Endometrium (tissue), 2 donors: ENCODE results near the gene ALPG.
"Not testable (repeated sequence)": the region's sequence is repeated elsewhere in the genome, so short reads cannot be mapped to it uniquely, and the experiment has no call there.

Experiments
- FAIRE-seq: peaks from 2 replicates; lab custom pipeline; 2012; peaks lifted over from hg19 to GRCh38; lab: Jason Lieb, UNC
- donor health status: control.
- donor health status: control.

Gene ALPG

DNA sequence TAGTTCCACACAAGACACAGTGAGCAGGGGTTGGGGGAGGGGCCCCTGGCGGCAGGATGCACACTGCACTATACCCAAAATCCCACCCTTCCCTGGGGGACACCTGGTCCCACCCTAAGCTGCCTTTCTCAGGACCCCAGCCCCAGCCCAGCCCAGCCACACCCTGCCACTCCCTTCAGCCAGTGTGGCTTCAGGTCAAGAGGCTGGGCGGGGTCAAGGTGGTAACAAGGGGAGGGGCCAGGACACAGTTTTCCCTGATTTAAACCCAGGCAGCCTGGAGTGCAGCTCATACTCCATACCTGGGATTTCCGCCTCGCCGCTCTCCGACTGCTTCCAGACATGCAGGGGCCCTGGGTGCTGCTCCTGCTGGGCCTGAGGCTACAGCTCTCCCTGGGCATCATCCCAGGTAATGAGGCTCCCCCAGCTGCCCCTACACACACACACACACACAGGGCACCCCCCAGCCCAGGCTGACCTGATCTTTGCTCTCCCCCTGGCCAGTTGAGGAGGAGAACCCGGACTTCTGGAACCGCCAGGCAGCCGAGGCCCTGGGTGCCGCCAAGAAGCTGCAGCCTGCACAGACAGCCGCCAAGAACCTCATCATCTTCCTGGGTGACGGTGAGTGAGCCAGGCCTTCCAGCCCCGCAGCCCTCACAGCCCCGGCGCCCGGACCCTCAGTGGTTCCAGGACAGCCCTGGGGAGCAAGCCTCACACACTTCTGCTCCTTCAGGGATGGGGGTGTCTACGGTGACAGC lies at the start of gene ALPG:
TSS of gene ALPG (plus strand) at position 289 of the 755 bp plus-strand sequence. CDS start at position 340, 51 bp downstream.
- no peak for FAIRE-seq

DNA sequence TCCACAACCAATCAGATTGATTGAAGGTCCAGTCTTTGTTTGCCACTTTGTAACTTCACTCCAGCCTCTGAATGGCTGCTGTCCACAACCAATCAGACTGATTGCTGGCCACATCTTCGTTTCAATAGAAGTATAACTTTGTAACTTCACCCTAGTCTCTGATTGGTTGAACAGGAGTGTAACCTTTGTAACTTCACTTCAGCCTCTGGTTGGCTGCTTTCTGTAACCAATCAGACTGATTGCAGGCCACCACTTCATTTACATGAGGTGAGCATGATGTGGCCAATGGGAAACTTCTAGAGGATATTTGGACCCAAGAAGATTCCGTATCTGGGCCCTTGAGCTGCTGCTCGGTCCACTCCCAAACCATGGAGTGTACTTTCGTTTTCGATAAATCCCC lies 45.0 kb upstream of the ALPG start:
- FAIRE-seq, result no peak

DNA sequence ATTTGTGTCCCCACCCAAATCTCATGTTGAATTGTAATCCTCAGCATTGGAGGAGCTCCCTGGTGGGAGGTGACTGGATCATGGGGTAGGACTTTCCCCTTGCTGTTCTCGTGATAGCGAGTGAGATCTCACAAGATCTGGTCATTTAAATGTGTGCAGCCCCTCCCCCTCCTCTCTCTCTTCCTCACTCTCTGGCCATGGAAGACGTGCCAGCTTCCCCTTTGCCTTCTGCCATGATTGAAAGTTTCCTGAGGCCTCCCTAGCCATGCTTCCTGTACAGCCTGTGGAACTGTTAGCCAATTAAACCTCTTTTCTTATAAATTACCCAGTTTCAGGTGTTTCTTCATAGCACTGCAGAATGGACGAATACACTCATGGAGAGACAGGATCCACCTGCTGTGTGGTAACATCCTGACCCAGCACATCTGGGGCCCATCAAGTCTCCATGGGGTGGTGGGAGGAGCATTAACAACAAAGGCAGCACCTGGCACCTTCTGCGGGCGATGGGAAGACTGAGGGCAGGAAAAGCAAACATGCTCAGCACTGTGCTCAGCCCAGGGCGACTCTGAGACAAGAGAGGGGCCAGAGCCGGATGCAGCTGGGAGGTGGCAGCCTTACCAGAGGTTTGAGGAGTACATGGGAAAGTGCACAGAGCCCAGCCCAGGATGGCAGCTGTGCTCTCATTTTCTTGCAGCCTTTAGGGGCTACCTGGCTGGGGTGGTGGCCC lies 44.3 kb upstream of the ALPG start:
- no peak for FAIRE-seq

- FAIRE-seq, result not testable (repeated sequence)
Measured at GRCh38 chr2:232363064-232363783, 43.4 kb upstream of the ALPG start.

DNA sequence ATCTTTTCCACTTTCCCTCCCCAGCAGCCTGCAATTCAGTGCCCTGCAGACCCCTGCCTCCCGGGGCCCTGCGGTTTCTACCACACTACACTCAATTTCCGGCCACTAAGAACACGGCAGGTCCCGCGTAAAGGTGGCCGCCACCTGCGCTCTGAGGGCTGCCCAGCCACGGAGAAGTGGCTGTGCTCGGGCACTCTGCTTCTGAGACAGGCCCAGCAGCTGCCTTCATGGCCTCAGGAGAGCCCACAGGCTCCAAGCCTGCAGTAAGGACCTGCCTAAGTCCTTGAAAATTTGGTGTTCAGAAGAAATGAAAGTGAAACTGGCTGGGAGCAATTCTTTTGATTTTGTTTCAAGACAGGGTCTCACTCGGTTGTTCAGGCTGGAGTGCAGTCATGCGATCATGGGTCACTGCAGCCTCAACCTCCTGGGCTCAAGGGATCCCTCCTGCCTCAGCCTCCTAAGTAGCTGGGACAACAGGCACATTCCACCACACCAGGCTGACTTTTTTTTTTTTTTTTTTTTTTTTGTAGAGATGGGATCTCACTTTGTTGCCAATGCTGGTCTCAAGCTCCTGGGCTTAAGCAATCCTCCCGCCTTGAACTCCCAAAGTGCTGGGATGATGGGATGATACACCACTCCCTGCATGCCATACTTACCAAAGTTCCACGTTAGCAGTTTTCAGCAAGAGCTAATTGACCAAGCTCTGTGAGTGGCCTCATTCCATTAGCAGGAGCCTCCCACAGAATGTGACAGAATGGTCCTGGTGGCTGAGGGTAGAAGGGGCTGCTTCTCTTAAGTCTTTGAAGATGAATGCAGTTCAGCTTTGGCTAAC lies 42.6 kb upstream of the ALPG start:
- FAIRE-seq, result no peak

DNA sequence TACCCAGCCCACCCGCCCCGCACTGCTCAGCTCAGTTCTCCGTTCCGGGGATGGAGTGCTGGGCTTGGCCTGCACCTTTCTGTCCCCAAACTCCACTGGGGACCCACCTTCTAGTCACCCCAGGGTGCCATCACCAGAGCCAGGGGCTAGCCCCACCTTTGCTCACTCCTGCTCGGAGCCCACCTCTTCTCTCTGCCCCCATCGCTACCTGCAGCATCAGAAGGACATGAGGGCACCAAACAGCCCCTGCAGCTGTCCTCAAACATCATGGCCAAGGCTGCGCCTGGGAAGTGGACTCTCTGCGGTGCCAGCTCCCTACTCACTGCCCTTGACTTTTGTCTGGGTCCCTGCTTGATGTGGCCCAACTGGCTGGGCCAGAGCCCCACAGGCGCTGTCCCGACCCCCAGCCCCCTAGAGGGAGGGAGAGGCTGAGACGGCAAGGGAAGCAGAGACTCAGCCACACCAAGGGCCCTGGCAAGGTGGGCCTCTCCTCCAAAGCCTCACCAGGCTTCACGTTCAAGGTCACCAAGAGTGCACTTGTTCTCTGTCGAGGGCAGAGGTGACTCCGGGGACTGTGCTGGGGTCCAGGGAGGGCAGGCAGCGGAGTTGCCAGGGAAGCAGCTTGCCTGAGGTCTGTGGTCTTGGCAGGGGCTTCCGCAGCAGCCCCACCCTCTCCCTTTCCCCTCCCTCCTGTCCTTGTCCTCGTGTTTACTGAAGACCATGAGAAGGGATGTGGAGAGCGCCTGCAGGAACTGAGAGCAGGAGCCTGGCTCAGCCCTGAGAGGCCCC lies 41.6 kb upstream of the ALPG start:
- not testable (repeated sequence) for FAIRE-seq

DNA sequence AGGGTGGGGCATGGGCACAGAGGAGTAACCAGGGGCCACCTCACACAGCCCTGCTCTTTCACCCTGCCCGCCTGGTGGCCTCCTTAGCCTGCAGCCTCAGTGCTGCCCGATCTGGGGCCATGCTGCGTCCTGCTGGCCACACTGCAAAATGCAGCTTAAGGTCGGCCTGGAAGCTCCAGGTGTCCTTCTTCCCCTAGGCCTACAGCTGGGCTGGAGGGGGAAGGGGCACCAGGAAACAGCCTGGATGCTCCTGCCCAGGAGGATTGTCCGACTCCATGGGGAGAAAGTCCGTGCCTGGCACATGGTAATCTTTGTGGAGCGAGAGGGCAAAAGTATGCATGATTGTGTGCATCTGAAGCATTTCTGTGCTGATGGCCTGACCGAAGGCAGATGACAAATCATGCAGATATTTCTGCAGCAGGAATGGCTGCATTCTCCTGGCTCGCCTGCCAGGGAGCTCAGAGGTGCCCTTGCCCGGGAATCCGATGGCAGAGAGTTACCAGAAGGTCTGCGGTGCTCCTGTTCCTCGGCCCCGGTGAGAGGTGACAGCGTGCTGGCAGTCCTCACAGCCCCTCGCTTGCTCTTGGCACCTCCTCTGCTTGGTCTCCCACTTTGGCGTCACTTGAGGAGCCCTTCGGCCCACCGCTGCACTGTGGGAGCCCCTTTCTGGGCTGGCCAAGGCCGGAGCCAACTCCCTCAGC lies 40.9 kb upstream of the ALPG start:
- FAIRE-seq, result no peak

GRCh38 chr2:232366461-232366860 lies 40.2 kb upstream of the ALPG start:
- not testable (repeated sequence) for FAIRE-seq

GRCh38 chr2:232367016-232367415 lies 39.6 kb upstream of the ALPG start:
- FAIRE-seq, result no peak

DNA sequence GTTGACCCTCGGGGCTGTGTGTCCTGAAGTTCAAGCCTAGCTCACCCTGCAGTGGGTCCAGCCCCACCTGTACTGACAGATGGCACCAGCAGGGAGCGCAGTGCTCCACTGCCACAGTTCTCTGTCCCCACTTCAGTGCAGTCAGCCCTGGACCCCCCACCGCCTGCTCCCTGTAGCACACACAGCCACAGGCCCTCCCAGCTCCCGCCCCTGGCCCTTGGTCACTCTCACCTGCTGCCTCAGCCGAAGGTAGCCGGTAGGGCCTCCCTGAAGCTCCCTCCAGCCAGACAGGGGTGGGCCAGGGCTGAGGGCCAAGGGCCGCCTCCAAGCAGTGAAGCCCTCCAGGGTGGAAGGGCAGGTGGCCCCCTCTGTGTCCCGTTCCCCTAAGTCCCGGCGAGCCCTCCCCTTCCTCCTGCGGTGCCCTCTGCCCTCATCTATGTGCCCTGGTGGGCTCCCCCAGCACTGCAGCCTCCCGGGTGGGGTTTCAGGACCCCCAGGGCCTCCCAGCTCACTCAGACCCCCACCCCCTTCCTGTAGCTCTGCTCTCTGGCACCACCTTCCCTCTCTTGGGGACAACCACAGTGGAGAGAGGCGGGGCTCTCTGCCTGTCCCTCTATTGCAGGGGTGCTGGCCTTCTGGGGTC lies 38.9 kb upstream of the ALPG start:
- no peak for FAIRE-seq

- no peak for FAIRE-seq
Measured at GRCh38 chr2:232368311-232368731, 38.3 kb upstream of the ALPG start.

DNA sequence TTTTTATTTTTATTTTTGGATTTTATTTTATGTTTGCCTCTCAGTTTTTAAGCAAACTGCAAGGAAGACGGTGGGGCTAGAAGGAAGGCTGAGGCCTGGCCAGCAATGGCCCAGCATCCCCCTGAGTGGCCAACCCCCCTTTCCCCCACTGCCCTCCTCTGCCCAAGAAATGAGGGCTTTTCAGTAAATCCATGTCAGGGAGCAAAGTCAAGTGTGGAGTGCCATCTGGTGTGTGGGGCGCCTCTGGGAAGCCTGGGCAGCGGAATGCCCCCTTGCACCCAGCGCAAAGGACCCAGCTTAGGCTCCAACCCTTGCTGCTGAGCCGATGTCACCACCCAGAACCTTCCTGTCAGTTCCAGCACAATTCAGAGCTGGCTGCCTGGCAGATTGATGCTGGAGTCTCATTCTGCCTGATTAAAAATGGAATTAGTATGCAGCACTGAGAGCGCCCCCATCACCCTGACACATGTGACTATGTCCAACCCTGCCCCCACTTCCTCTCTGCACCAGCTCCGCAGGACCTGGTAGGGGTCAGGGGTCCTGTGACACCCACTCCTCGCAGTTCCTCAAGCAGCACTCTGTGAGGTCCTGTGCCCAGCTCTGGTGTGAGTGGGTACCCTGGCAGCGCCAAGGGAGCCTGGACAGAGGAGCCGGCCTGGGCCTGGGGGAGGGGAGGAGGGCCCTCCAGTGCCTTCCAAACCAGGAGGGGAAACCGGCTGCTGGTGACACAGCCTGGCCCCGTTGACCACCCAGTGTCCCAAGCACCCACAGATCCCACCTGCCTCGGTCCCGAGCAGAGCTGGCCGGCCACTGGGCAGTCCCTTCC lies 37.3 kb upstream of the ALPG start:
- FAIRE-seq, result no peak

GRCh38 chr2:232370007-232370406 lies 36.6 kb upstream of the ALPG start:
- not testable (repeated sequence) for FAIRE-seq

DNA sequence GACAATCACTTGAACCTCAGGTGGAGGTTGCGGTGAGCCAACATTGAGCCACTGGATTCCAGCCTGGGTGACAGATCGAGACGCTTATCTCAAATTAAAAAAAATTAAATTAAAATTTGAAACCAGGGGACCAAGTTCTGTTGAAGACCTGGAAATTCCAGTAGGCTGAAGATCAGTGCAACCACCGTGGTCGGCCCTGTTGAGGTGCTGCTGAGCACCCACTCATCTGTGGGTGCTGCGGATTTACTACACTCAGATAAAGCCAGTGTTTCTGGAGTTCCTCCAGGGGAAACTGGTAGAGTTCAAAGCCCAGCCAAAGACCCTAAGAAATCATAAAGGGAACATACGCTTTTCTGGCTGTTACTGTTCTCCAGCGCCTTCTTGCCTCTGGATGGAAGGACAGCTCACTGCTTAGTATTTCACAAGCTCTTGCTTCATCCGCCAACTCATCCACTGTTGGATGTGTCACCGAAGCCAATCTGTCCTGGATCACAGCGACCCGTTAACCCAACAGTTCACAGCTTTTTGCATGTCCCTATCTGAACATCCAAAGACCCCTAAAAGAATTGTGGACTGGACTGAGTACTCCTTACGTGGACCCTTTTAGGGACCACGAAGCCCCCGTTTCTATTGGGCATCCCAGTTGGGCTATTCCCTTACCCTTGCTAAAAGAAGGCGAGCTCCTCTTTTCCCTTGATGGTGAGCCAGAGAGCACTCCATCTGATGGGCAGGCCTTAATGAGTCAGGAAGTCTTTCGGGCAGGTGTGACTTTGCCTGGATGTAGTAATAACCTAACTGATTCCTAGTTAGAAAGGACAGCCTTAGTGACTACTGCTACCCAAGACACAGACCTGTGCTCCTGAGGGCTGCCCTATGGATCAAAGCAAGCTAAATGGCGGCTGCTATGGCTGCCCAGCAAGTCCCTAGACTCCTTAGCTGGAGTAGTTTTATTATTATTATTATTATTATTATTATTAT lies 34.1 kb upstream of the ALPG start:
- no peak for FAIRE-seq

GRCh38 chr2:232374356-232374755 lies 32.3 kb upstream of the ALPG start:
- FAIRE-seq, result no peak

GRCh38 chr2:232375164-232375563 lies 31.5 kb upstream of the ALPG start:
- FAIRE-seq, result no peak

GRCh38 chr2:232376260-232376659 lies 30.4 kb upstream of the ALPG start:
- no peak for FAIRE-seq

GRCh38 chr2:232376713-232377112 lies 29.9 kb upstream of the ALPG start:
- no peak for FAIRE-seq
